ENCODE results near the gene GNLY.

GRCh38 chr2:85722519-85722918 is 28.4 kb downstream of the GNLY start:
- TF ChIP-seq CTCF (IDR thresholded peaks at IDR 0.05; ENCODE audit: low read depth, low read length) (no peak), EZH2phosphoT487 (IDR thresholded peaks at IDR 0.05; ENCODE audit: low read depth) (no peak)

Data from OCI-LY3 (cell line).